Bronchial epithelial cell (primary cell): ENCODE measurements around the gene TPBGL. TPM values are rescaled to one million over a fixed set of nuclear protein-coding genes. Genes with fewer than 3 reads are reported as not detected.
A peak's percentile ranks its signal among the peaks of the same experiment; 100 is the strongest.

Experiments used
- DNase-seq: peaks from one replicate; pipeline ENCODE4 v3.0.0-alpha.2; 2010; ENCODE audit warnings: low read depth
- FAIRE-seq: peaks from 2 replicates; lab custom pipeline; 2011; peaks lifted over from hg19 to GRCh38; lab: Jason Lieb, UNC
- H3K27me3 ChIP-seq: 2 replicates; pipeline ENCODE4 v1.5.1; 2011; ENCODE audit warnings: low read length; ENCODE audit not compliant: control insufficient read depth, insufficient read depth
- H3K36me3 ChIP-seq: 2 replicates; pipeline ENCODE4 v1.5.1; 2011; ENCODE audit warnings: low read length; ENCODE audit not compliant: control insufficient read depth, insufficient read depth
- H3K4me3 ChIP-seq: 2 replicates; pipeline ENCODE4 v1.5.1; 2011; ENCODE audit warnings: mild to moderate bottlenecking, low read depth, low read length, control low read depth
- CTCF ChIP-seq: IDR thresholded peaks from 2 replicates; pipeline ENCODE4 v1.5.1; 2011; ENCODE audit warnings: mild to moderate bottlenecking, moderate library complexity, low read length, control low read depth, inconsistent platforms; ENCODE audit not compliant: insufficient read depth, severe bottlenecking
- total RNA-seq: library from RNA; depleted of rRNA; stranded (reverse); fragments of >200 nt; gene quantifications from 2 replicates; pipeline ENCODE4 v1.2.1, GENCODE V29; 2014

The TPBGL gene
- total RNA-seq, 1 donor from 2014 or later, result not detected

- TF ChIP-seq CTCF, result no peak
- FAIRE-seq, result no peak
- DNase-seq, result no peak
- H3K4me3 ChIP-seq, result no peak overlapping the region
- H3K36me3 ChIP-seq, result no peaks in the 10 kb centered on the region
- H3K27me3 ChIP-seq, result peaks cover 1% of the 10 kb centered on the region
Observed at GRCh38 chr11:75262961-75263852, 22.6 kb downstream of the TPBGL start.

- Histone ChIP-seq H3K36me3 (no peaks in the 10 kb centered on the region), H3K4me3 (no peak overlapping the region), H3K27me3 (peaks cover 1% of the 10 kb centered on the region)
- peak; percentile 53 for DNase-seq
- no peak for TF ChIP-seq CTCF
- no peak for FAIRE-seq
Observed at GRCh38 chr11:75263944-75264349, 23.4 kb downstream of the TPBGL start.

- Histone ChIP-seq H3K27me3 (peaks cover 1% of the 10 kb centered on the region), H3K36me3 (no peaks in the 10 kb centered on the region), H3K4me3 (no peak overlapping the region)
- no peak for DNase-seq
- no peak for FAIRE-seq
- no peak for TF ChIP-seq CTCF
Observed at GRCh38 chr11:75264356-75264755, 23.8 kb downstream of the TPBGL start.

- FAIRE-seq (no peak), DNase-seq (no peak)
- Histone ChIP-seq H3K27me3 (peaks cover 1% of the 10 kb centered on the region), H3K36me3 (no peaks in the 10 kb centered on the region), H3K4me3 (no peak overlapping the region)
- TF ChIP-seq CTCF, result no peak
Observed at GRCh38 chr11:75264971-75265370, 24.4 kb downstream of the TPBGL start.

- no peak overlapping the region for H3K4me3 ChIP-seq
- H3K36me3 ChIP-seq, result no peaks in the 10 kb centered on the region
- no peak for TF ChIP-seq CTCF
- no peak for DNase-seq
- peak; percentile 47 for FAIRE-seq
- H3K27me3 ChIP-seq, result peaks cover 1% of the 10 kb centered on the region
Observed at GRCh38 chr11:75265851-75266531, 25.4 kb downstream of the TPBGL start.
